K562 (cell line): ENCODE data around the gene APOM. TPM values are rescaled to one million over a fixed set of nuclear protein-coding genes. Genes with fewer than 3 reads are reported as not detected.

Experiments
- E2F3 ChIP-seq: fragments of 250-450 bp; sonication (Bioruptor Pico); IDR thresholded peaks from 2 replicates; pipeline ENCODE4 v1.4.0; 2020; ENCODE audit warnings: mild to moderate bottlenecking
- E2F4 ChIP-seq: sonication (generic); formaldehyde crosslinking; IDR thresholded peaks from 2 replicates; pipeline ENCODE4 v1.8.0; 2022; ENCODE audit warnings: mild to moderate bottlenecking, low read depth, missing genetic modification reagents
- ILK ChIP-seq: fragments of 450-650 bp; IDR thresholded peaks from 2 replicates; pipeline ENCODE4 v1.6.1; 2016; ENCODE audit warnings: missing genetic modification characterization, low read depth, mild to moderate bottlenecking, missing compliant biosample characterization, moderate library complexity, borderline replicate concordance
- IRF1 ChIP-seq: sonication (generic); formaldehyde crosslinking; IDR thresholded peaks from 2 replicates; pipeline ENCODE4 v1.8.0; 2022; ENCODE audit warnings: missing genetic modification reagents, mild to moderate bottlenecking, borderline replicate concordance
- RBFOX2 ChIP-seq: fragments of 200-400 bp; formaldehyde crosslinking; IDR thresholded peaks from 2 replicates; pipeline ENCODE4 v1.6.1; 2017; ENCODE audit warnings: low read depth, mild to moderate bottlenecking, low read length, moderate library complexity
- REST ChIP-seq, 2 experiments: fragments of 450-650 bp; formaldehyde crosslinking in 1 of 2; IDR thresholded peaks; 2 replicates each; pipeline versions ENCODE4 v1.4.0 to v1.6.1; 2014 to 2020; ENCODE audit warnings: mild to moderate bottlenecking in 2 of 2, borderline replicate concordance in 1 of 2, low read depth in 1 of 2
- SMARCC2 ChIP-seq: fragments of 450-650 bp; IDR thresholded peaks from 2 replicates; pipeline ENCODE4 v1.6.1; 2017; ENCODE audit warnings: antibody characterized with exemption, moderate library complexity, mild to moderate bottlenecking, low read depth
- XRCC5 ChIP-seq: fragments of 200-400 bp; formaldehyde crosslinking; IDR thresholded peaks from 2 replicates; pipeline ENCODE4 v1.6.1; 2017; ENCODE audit warnings: low read depth, mild to moderate bottlenecking, low read length
- polyA plus RNA-seq, 8 experiments: library from polyadenylated mRNA; depleted of rRNA in 4 of 8; stranded (reverse) in 5 of 8; unstranded in 3 of 8; fragments of >200 nt; fragmentation: Nextera tagmentation in 2 of 8; fragmentation: Illumina TruSeq in 1 of 8; extraction: Ambion mirVana in 2 of 8; extraction: Trizol in 1 of 8; gene quantifications; 2 replicates each; pipeline versions ENCODE4 v1.2.1 to v1.2.3, GENCODE V29; 2011 to 2014; ENCODE audit warnings: inconsistent platforms in 1 of 8, missing spikeins in 1 of 8
- total RNA-seq, 7 experiments: library from RNA; depleted of rRNA in 6 of 7; stranded (reverse); fragments of >200 nt in 6 of 7; fragmentation: Illumina TruSeq in 2 of 7; extraction: Trizol in 2 of 7; gene quantifications; 2 replicates each; pipeline versions ENCODE4 v1.2.1 to v1.2.3, GENCODE V29; 2011 to 2021; ENCODE audit warnings: low replicate concordance in 1 of 7

The APOM gene
- total and polyA plus RNA-seq, 9 of the 15 experiments (the other 6 are each of a cell fraction or from before 2014, with no cell fraction given): 5.7 to 24.3 (median 10.4) TPM

GRCh38 chr6:31619805-31620585, 35.7 kb upstream of the APOM start (continued):
- no peak for TF ChIP-seq REST (IDR thresholded peaks at IDR 0.05; ENCODE audit: borderline replicate concordance)
- TF ChIP-seq REST (CRISPR knock-in tag; IDR thresholded peaks at IDR 0.05; ENCODE audit: low read depth): peak; percentile 89
- TF ChIP-seq RBFOX2: peak; percentile 87
- no peak for TF ChIP-seq IRF1 (CRISPR knock-in tag)
- TF ChIP-seq E2F4: peak; percentile 86
- TF ChIP-seq E2F3 (CRISPR knock-in tag): peak; percentile 83
- TF ChIP-seq SMARCC2: no peak
- no peak; the same call in 1 of the 2 replicates for TF ChIP-seq XRCC5
- no peak for TF ChIP-seq ILK (tag)
